Mucosa of rectum (tissue), 2 donors: ENCODE data around the gene ABCC1.
"Not testable (repeated sequence)": the region's sequence is repeated elsewhere in the genome, so short reads cannot be mapped to it uniquely, and the experiment has no call there.

Source experiments
- H3K27ac ChIP-seq, 2 donors: one replicate each; pipeline ENCODE4 v1.7.0; 2013; ENCODE audit warnings: inconsistent platforms in 2 of 2, low read depth in 2 of 2, low read length in 2 of 2
- H3K27me3 ChIP-seq, 2 donors: one replicate each; pipeline ENCODE4 v1.7.0; 2013; ENCODE audit warnings: low read length in 2 of 2; ENCODE audit not compliant: control insufficient read depth in 2 of 2, insufficient read depth in 2 of 2
- H3K36me3 ChIP-seq, 2 donors: one replicate each; pipeline ENCODE4 v1.7.0; 2013; ENCODE audit warnings: low read length in 2 of 2; ENCODE audit not compliant: control insufficient read depth in 2 of 2, insufficient read depth in 2 of 2
- H3K4me1 ChIP-seq, 2 donors: one replicate each; pipeline ENCODE4 v1.7.0; 2013; ENCODE audit warnings: low read length in 2 of 2, mild to moderate bottlenecking in 1 of 2; ENCODE audit not compliant: control insufficient read depth in 2 of 2, insufficient read depth in 2 of 2
- H3K4me3 ChIP-seq, 2 donors: one replicate each; pipeline ENCODE4 v1.7.0; 2013; ENCODE audit warnings: low read length in 2 of 2
- H3K9ac ChIP-seq, 2 donors: one replicate each; pipeline ENCODE4 v1.7.0; 2013; ENCODE audit warnings: low read length in 2 of 2, low read depth in 1 of 2, mild to moderate bottlenecking in 1 of 2
- H3K9me3 ChIP-seq, 2 donors: one replicate each; pipeline ENCODE4 v1.7.0; 2013; ENCODE audit warnings: low read length in 2 of 2; ENCODE audit not compliant: control insufficient read depth in 2 of 2
- donor health status: healthy.
- donor health status: Normal muscosa, but diverticular disease.

ABCC1 gene

GRCh38 chr16:16184594-16184993 lies 235.2 kb downstream of the ABCC1 start:
- no peaks in the 10 kb centered on the region for H3K27me3 ChIP-seq
- no peaks in the 10 kb centered on the region for H3K4me1 ChIP-seq
- no peak overlapping the region for H3K9ac ChIP-seq
- no peak overlapping the region for H3K4me3 ChIP-seq
- H3K27ac ChIP-seq: no peak overlapping the region
- H3K9me3 ChIP-seq: no peaks in the 10 kb centered on the region
- H3K36me3 ChIP-seq: peaks cover 6 to 19% of the 10 kb centered on the region in 2 donors

GRCh38 chr16:16185095-16185494 lies 235.7 kb downstream of the ABCC1 start:
- Histone ChIP-seq H3K27ac (no peak overlapping the region), H3K36me3 (peaks cover 9 to 16% of the 10 kb centered on the region in 2 donors), H3K27me3 (no peaks in the 10 kb centered on the region), H3K9ac (no peak overlapping the region), H3K4me1 (no peaks in the 10 kb centered on the region), H3K4me3 (no peak overlapping the region), H3K9me3 (no peaks in the 10 kb centered on the region)

- Histone ChIP-seq H3K27me3 (no peaks in the 10 kb centered on the region), H3K9ac (no peak overlapping the region), H3K4me1 (no peaks in the 10 kb centered on the region), H3K9me3 (no peaks in the 10 kb centered on the region), H3K4me3 (no peak overlapping the region), H3K36me3 (peaks cover 9 to 18% of the 10 kb centered on the region in 2 donors), H3K27ac (no peak overlapping the region)
These were observed 237.4 kb downstream of the ABCC1 start for GRCh38 chr16:16186820-16187219.

GRCh38 chr16:16188827-16189226 lies 239.4 kb downstream of the ABCC1 start:
- Histone ChIP-seq H3K4me1 (no peaks in the 10 kb centered on the region), H3K36me3 (peaks cover 11 to 19% of the 10 kb centered on the region in 2 donors), H3K27me3 (no peaks in the 10 kb centered on the region), H3K9me3 (no peaks in the 10 kb centered on the region), H3K9ac (no peak overlapping the region), H3K27ac (no peak overlapping the region), H3K4me3 (no peak overlapping the region)

- Histone ChIP-seq H3K9me3 (no peaks in the 10 kb centered on the region), H3K4me1 (no peaks in the 10 kb centered on the region), H3K9ac (no peak overlapping the region), H3K36me3 (peaks cover 9 to 20% of the 10 kb centered on the region in 2 donors), H3K4me3 (no peak overlapping the region), H3K27ac (no peak overlapping the region), H3K27me3 (no peaks in the 10 kb centered on the region)
These were observed 240.4 kb downstream of the ABCC1 start for GRCh38 chr16:16189842-16190241.

- Histone ChIP-seq H3K36me3 (peaks cover 9 to 20% of the 10 kb centered on the region in 2 donors), H3K4me3 (no peak overlapping the region)
These were observed 241.1 kb downstream of the ABCC1 start for GRCh38 chr16:16190546-16190945.

GRCh38 chr16:16190966-16191365 lies 241.6 kb downstream of the ABCC1 start:
- not testable (repeated sequence) for H3K9me3 ChIP-seq, H3K27ac ChIP-seq, H3K9ac ChIP-seq, H3K4me1 ChIP-seq, H3K27me3 ChIP-seq, H3K4me3 ChIP-seq
- H3K36me3 ChIP-seq: peaks cover 9 to 17% of the 10 kb centered on the region in 2 donors

More at GRCh38 chr16:16190546-16190945, 241.1 kb downstream of the ABCC1 start:
- Histone ChIP-seq H3K9ac (no peak overlapping the region), H3K27ac (no peak overlapping the region), H3K27me3 (no peaks in the 10 kb centered on the region), H3K4me1 (no peaks in the 10 kb centered on the region), H3K9me3 (no peaks in the 10 kb centered on the region)

- no peaks in the 10 kb centered on the region for H3K27me3 ChIP-seq
- no peak overlapping the region for H3K27ac ChIP-seq
- H3K9me3 ChIP-seq: no peaks in the 10 kb centered on the region
- H3K4me1 ChIP-seq: no peaks in the 10 kb centered on the region
- no peak overlapping the region for H3K9ac ChIP-seq
- no peak overlapping the region for H3K4me3 ChIP-seq
- H3K36me3 ChIP-seq: peaks cover 13 to 14% of the 10 kb centered on the region in 2 donors
These were observed 242.2 kb downstream of the ABCC1 start for GRCh38 chr16:16191493-16192167.
